H9 (cell line): ENCODE data around the gene C13orf46. TPM values are rescaled to one million over a fixed set of nuclear protein-coding genes. Genes with fewer than 3 reads are reported as not detected.

Source experiments
- DNase-seq: peaks from one replicate; pipeline ENCODE4 v3.0.0-alpha.2; 2017
- H2AFZ ChIP-seq: one replicate; pipeline ENCODE4 v1.6.1; 2013; ENCODE audit warnings: mild to moderate bottlenecking, low read length, control low read depth, moderate library complexity
- H2AK5ac ChIP-seq: 2 replicates; pipeline ENCODE4 v1.6.1; 2013; ENCODE audit warnings: low read length, control low read depth, mixed read lengths; ENCODE audit not compliant: insufficient read length
- H2BK120ac ChIP-seq: one replicate; pipeline ENCODE4 v1.6.1; 2013; ENCODE audit warnings: low read depth, mild to moderate bottlenecking, low read length, control low read depth, inconsistent platforms; ENCODE audit not compliant: poor library complexity, severe bottlenecking
- H2BK12ac ChIP-seq: 2 replicates; pipeline ENCODE4 v1.6.1; 2013; ENCODE audit warnings: low read length, control low read depth, mixed read lengths, low read depth; ENCODE audit not compliant: insufficient read length
- H2BK15ac ChIP-seq: 2 replicates; pipeline ENCODE4 v1.6.1; 2013; ENCODE audit warnings: low read depth, low read length, control low read depth
- H2BK20ac ChIP-seq: one replicate; pipeline ENCODE4 v1.6.1; 2013; ENCODE audit warnings: low read depth, mild to moderate bottlenecking, low read length, control low read depth, inconsistent platforms; ENCODE audit not compliant: poor library complexity, severe bottlenecking
- H2BK5ac ChIP-seq: 2 replicates; pipeline ENCODE4 v1.6.1; 2013; ENCODE audit warnings: low read length, control low read depth, mixed read lengths; ENCODE audit not compliant: insufficient read length
- H3K14ac ChIP-seq: 2 replicates; pipeline ENCODE4 v1.6.1; 2013; ENCODE audit warnings: low read length, control low read depth; ENCODE audit not compliant: insufficient read depth
- H3K18ac ChIP-seq: 2 replicates; pipeline ENCODE4 v1.6.1; 2013; ENCODE audit warnings: low read depth, mild to moderate bottlenecking, mixed read lengths, low read length, control low read depth; ENCODE audit not compliant: insufficient read length
- H3K23ac ChIP-seq: 2 replicates; pipeline ENCODE4 v1.6.1; 2013; ENCODE audit warnings: low read length, control low read depth, mixed read lengths, low read depth; ENCODE audit not compliant: insufficient read length
- H3K23me2 ChIP-seq: 2 replicates; pipeline ENCODE4 v1.6.1; 2013; ENCODE audit warnings: low read depth, mild to moderate bottlenecking, mixed read lengths, low read length, control low read depth; ENCODE audit not compliant: insufficient read length, poor library complexity, severe bottlenecking
- H3K27ac ChIP-seq: 2 replicates; pipeline ENCODE4 v1.5.1; 2013; ENCODE audit warnings: low read length, control low read depth, mixed read lengths, low read depth; ENCODE audit not compliant: insufficient read length
- H3K27me3 ChIP-seq: 2 replicates; pipeline ENCODE4 v1.6.1; 2013; ENCODE audit warnings: low read length, control low read depth, inconsistent platforms; ENCODE audit not compliant: insufficient read depth
- H3K4ac ChIP-seq: 2 replicates; pipeline ENCODE4 v1.6.1; 2013; ENCODE audit warnings: low read depth, mild to moderate bottlenecking, control low read depth, inconsistent platforms, low read length, moderate library complexity
- H3K4me1 ChIP-seq: 2 replicates; pipeline ENCODE4 v1.6.1; 2013; ENCODE audit warnings: low read length, control low read depth, inconsistent platforms; ENCODE audit not compliant: insufficient read depth
- H3K4me2 ChIP-seq: 2 replicates; pipeline ENCODE4 v1.6.1; 2013; ENCODE audit warnings: low read length, control low read depth, mixed read lengths; ENCODE audit not compliant: insufficient read length, insufficient read depth
- H3K56ac ChIP-seq: 2 replicates; pipeline ENCODE4 v1.6.1; 2013; ENCODE audit warnings: low read depth, mild to moderate bottlenecking, mixed read lengths, low read length, control low read depth; ENCODE audit not compliant: insufficient read length
- H3K79me1 ChIP-seq: 2 replicates; pipeline ENCODE4 v1.6.1; 2013; ENCODE audit warnings: low read depth, mild to moderate bottlenecking, moderate library complexity, low read length, control low read depth, inconsistent platforms; ENCODE audit not compliant: insufficient read depth, poor library complexity, severe bottlenecking
- H3K79me2 ChIP-seq: 2 replicates; pipeline ENCODE4 v1.6.1; 2013; ENCODE audit warnings: low read length, control low read depth, inconsistent platforms; ENCODE audit not compliant: insufficient read depth
- H3K9ac ChIP-seq: 2 replicates; pipeline ENCODE4 v1.6.1; 2013; ENCODE audit warnings: low read length, control low read depth, mixed read lengths; ENCODE audit not compliant: insufficient read length; ENCODE audit errors: extremely low read depth
- H3K9me3 ChIP-seq: one replicate; pipeline ENCODE4 v1.6.1; 2013; ENCODE audit warnings: low read depth, low read length, inconsistent platforms; ENCODE audit not compliant: control insufficient read depth
- H3T11ph ChIP-seq: one replicate; pipeline ENCODE4 v1.6.1; 2013; ENCODE audit warnings: mild to moderate bottlenecking, low read length, control low read depth, inconsistent platforms
- H4K20me1 ChIP-seq: one replicate; pipeline ENCODE4 v1.6.1; 2013; ENCODE audit not compliant: control insufficient read depth, insufficient read length, insufficient read depth
- H4K5ac ChIP-seq: 2 replicates; pipeline ENCODE4 v1.6.1; 2013; ENCODE audit warnings: low read depth, mild to moderate bottlenecking, mixed read lengths, low read length, control low read depth; ENCODE audit not compliant: insufficient read length
- H4K8ac ChIP-seq: replicated peaks from 2 replicates; pipeline ENCODE4 v1.6.1; 2013; ENCODE audit warnings: low read length, control low read depth, mixed read lengths, low read depth; ENCODE audit not compliant: insufficient read length
- H4K91ac ChIP-seq: 2 replicates; pipeline ENCODE4 v1.6.1; 2013; ENCODE audit warnings: low read depth, mild to moderate bottlenecking, moderate library complexity, mixed read lengths, low read length, control low read depth; ENCODE audit not compliant: insufficient read length
- H3K27ac Mint-ChIP-seq, 3 experiments: 2 replicates in 2 of 3; 3 replicates in 1 of 3; pipeline ENCODE4 v1.8.0; 2020 to 2021; ENCODE audit warnings: mixed read lengths in 3 of 3, mild to moderate bottlenecking in 1 of 3, moderate library complexity in 1 of 3
- H3K27me3 Mint-ChIP-seq: 2 replicates; pipeline ENCODE4 v1.8.0; 2021; ENCODE audit warnings: low read depth, mild to moderate bottlenecking, moderate library complexity, mixed read lengths
- H3K36me3 Mint-ChIP-seq, 3 experiments: 2 replicates in 2 of 3; 3 replicates in 1 of 3; pipeline ENCODE4 v1.8.0; 2020 to 2021; ENCODE audit warnings: low read depth in 3 of 3, mixed read lengths in 3 of 3; ENCODE audit not compliant: insufficient read depth in 1 of 3
- H3K4me1 Mint-ChIP-seq, 2 experiments: 2 replicates each; pipeline ENCODE4 v1.8.0; 2020; ENCODE audit warnings: mixed read lengths in 2 of 2
- H3K4me3 Mint-ChIP-seq, 2 experiments: 2 replicates in 1 of 2; 3 replicates in 1 of 2; pipeline ENCODE4 v1.8.0; 2020 to 2021; ENCODE audit warnings: mild to moderate bottlenecking in 2 of 2, mixed read lengths in 2 of 2, moderate library complexity in 1 of 2
- H3K9me3 Mint-ChIP-seq, 2 experiments: 2 replicates in 1 of 2; 3 replicates in 1 of 2; pipeline ENCODE4 v1.8.0; 2020; ENCODE audit warnings: mild to moderate bottlenecking in 2 of 2, mixed read lengths in 2 of 2, moderate library complexity in 1 of 2
- WGBS: extraction: QIAGEN DNeasy Blood & Tissue Kit; methylation state at CpG from one replicate; pipeline ENCODE4 v1.1.7; 2013; ENCODE audit warnings: missing lambda C conversion rate, low lambda C conversion rate, mixed read lengths; ENCODE audit not compliant: insufficient read length; ENCODE audit errors: extremely low coverage; 5-methylcytosine and 5-hydroxymethylcytosine counted together
- total RNA-seq: library from RNA; stranded (reverse); gene quantifications from 2 replicates; pipeline ENCODE4 v1.2.1, GENCODE V29; 2021
- TF ChIP-seq, protein P1 (sequence below): fragments of 200-600 bp; sonication (generic); conservative IDR thresholded peaks from 3 replicates; pipeline ENCODE4 v1.8.0; 2021; ENCODE audit warnings: antibody characterized with exemption, mild to moderate bottlenecking

C13orf46 gene
- total RNA-seq, 1 experiment from 2014 or later: 0.55 TPM

DNA sequence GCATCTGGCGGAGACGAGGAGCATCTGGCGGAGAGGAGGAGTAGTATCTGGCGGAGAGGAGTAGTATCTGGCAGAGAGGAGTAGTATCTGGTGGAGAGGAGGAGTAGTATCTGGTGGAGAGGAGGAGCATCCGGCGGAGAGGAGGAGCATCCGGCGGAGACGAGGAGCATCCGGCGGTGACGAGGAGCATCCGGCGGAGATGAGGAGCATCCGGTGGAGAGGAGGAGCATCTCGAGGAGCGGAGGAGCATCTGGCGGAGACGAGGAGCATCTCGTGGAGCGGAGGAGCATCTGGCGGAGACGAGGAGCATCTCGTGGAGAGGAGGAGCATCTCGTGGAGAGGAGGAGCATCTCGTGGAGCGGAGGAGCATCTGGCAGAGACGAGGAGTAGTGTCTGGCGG is 18.6 kb downstream of the C13orf46 start:
- Histone ChIP-seq H3K18ac (no peak overlapping the region), H2AFZ (no peak overlapping the region)
- H3K9me3 Mint-ChIP-seq: peaks cover 51 to 53% of the 10 kb centered on the region in 2 experiments

More for the DNA sequence above, 18.6 kb downstream of the C13orf46 start:
- H4K5ac ChIP-seq: no peak overlapping the region
- H4K91ac ChIP-seq: no peak overlapping the region
- H3K23ac ChIP-seq: no peak overlapping the region
- H2BK12ac ChIP-seq: no peak overlapping the region
- H3K4me2 ChIP-seq: no peak overlapping the region
- no peak overlapping the region for H2AK5ac ChIP-seq
- H3K23me2 ChIP-seq: no peaks in the 10 kb centered on the region
- H3K79me2 ChIP-seq: no peaks in the 10 kb centered on the region
- no peaks in the 10 kb centered on the region for H3K79me1 ChIP-seq
- no peaks in the 10 kb centered on the region for H3K27me3 ChIP-seq
- no peak for DNase-seq
- no peaks in the 10 kb centered on the region for H4K20me1 ChIP-seq
- no peak overlapping the region for H3T11ph ChIP-seq
- H2BK5ac ChIP-seq: no peak overlapping the region
- no peak overlapping the region for H4K8ac ChIP-seq
- H2BK120ac ChIP-seq: no peak overlapping the region
- peaks cover 9% of the 10 kb centered on the region for H3K9me3 ChIP-seq
- Mint-ChIP-seq H3K4me1 (peaks cover 0 to 5% of the 10 kb centered on the region in 2 experiments; a peak in 2 of 4 replicates), H3K27me3 (peaks cover 17% of the 10 kb centered on the region), H3K36me3 (peaks cover 15 to 36% (median 20%) of the 10 kb centered on the region in 3 experiments), H3K4me3 (no peak overlapping the region), H3K27ac (peak overlapping the region in 2 of 3 experiments; percentile 40 to 78; a peak in 2 of 7 replicates)
- H2BK20ac ChIP-seq: no peak overlapping the region
- H3K14ac ChIP-seq: no peak overlapping the region
- H3K27ac ChIP-seq: no peak overlapping the region
- no peak overlapping the region for H3K56ac ChIP-seq
- no peaks in the 10 kb centered on the region for H3K4me1 ChIP-seq
- H2BK15ac ChIP-seq: no peak overlapping the region
- TF ChIP-seq, protein P1, sequence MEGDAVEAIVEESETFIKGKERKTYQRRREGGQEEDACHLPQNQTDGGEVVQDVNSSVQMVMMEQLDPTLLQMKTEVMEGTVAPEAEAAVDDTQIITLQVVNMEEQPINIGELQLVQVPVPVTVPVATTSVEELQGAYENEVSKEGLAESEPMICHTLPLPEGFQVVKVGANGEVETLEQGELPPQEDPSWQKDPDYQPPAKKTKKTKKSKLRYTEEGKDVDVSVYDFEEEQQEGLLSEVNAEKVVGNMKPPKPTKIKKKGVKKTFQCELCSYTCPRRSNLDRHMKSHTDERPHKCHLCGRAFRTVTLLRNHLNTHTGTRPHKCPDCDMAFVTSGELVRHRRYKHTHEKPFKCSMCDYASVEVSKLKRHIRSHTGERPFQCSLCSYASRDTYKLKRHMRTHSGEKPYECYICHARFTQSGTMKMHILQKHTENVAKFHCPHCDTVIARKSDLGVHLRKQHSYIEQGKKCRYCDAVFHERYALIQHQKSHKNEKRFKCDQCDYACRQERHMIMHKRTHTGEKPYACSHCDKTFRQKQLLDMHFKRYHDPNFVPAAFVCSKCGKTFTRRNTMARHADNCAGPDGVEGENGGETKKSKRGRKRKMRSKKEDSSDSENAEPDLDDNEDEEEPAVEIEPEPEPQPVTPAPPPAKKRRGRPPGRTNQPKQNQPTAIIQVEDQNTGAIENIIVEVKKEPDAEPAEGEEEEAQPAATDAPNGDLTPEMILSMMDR: no peak
- no peak overlapping the region for H3K9ac ChIP-seq
- WGBS: no CpG with 5 or more reads among the region's 29 CpGs
- no peak overlapping the region for H3K4ac ChIP-seq
